ENCODE measurements around the gene ETFA.
"Not testable (repeated sequence)": the region's sequence is repeated elsewhere in the genome, so short reads cannot be mapped to it uniquely, and the experiment has no call there.

The ETFA gene

GRCh38 chr15:76285241-76285825, 25.9 kb downstream of the ETFA start:
- no peaks in the 10 kb centered on the region for H3K27me3 ChIP-seq (ENCODE audit: control insufficient read depth in 5 of 5, insufficient read depth in 4 of 5, low read length in 5 of 5)
- no peaks in the 10 kb centered on the region for H3K9me3 ChIP-seq (ENCODE audit: control insufficient read depth in 5 of 5, low read length in 5 of 5)
- no peak overlapping the region for H3K9ac ChIP-seq (ENCODE audit: low read length in 5 of 5)
- peaks cover 0 to 8% (median 6%) of the 10 kb centered on the region in 5 donors for H3K4me1 ChIP-seq (ENCODE audit: control insufficient read depth in 5 of 5, insufficient read depth in 5 of 5, low read length in 5 of 5)
- H3K36me3 ChIP-seq (ENCODE audit: control insufficient read depth in 5 of 5, insufficient read depth in 5 of 5, low read length in 5 of 5), result peaks cover 32 to 69% (median 46%) of the 10 kb centered on the region in 5 donors
- H3K27ac ChIP-seq (ENCODE audit: low read depth, low read length), result no peak overlapping the region
- H3K4me3 ChIP-seq (ENCODE audit: low read depth in 1 of 5, low read length in 5 of 5), result no peak overlapping the region

GRCh38 chr15:76282465-76282864, 28.8 kb downstream of the ETFA start:
- no peak overlapping the region for H3K27ac ChIP-seq (ENCODE audit: low read depth, low read length)
- no peaks in the 10 kb centered on the region for H3K9me3 ChIP-seq (ENCODE audit: control insufficient read depth in 5 of 5, low read length in 5 of 5)
- no peak overlapping the region for H3K4me3 ChIP-seq (ENCODE audit: low read depth in 1 of 5, low read length in 5 of 5)
- H3K9ac ChIP-seq (ENCODE audit: low read length in 5 of 5), result no peak overlapping the region
- H3K27me3 ChIP-seq (ENCODE audit: control insufficient read depth in 5 of 5, insufficient read depth in 4 of 5, low read length in 5 of 5), result no peaks in the 10 kb centered on the region
- H3K36me3 ChIP-seq (ENCODE audit: control insufficient read depth in 5 of 5, insufficient read depth in 5 of 5, low read length in 5 of 5), result peaks cover 49 to 89% (median 68%) of the 10 kb centered on the region in 5 donors
- H3K4me1 ChIP-seq (ENCODE audit: control insufficient read depth in 5 of 5, insufficient read depth in 5 of 5, low read length in 5 of 5), result peaks cover 0 to 6% (median 0%) of the 10 kb centered on the region in 5 donors

GRCh38 chr15:76278651-76279050, 32.6 kb downstream of the ETFA start:
- H3K27me3 ChIP-seq (ENCODE audit: control insufficient read depth in 5 of 5, insufficient read depth in 4 of 5, low read length in 5 of 5), result no peaks in the 10 kb centered on the region
- H3K36me3 ChIP-seq (ENCODE audit: control insufficient read depth in 5 of 5, insufficient read depth in 5 of 5, low read length in 5 of 5), result peaks cover 50 to 75% (median 66%) of the 10 kb centered on the region in 5 donors
- H3K27ac ChIP-seq (ENCODE audit: low read depth, low read length), result no peak overlapping the region
- peaks cover 0 to 2% (median 0%) of the 10 kb centered on the region in 5 donors for H3K4me1 ChIP-seq (ENCODE audit: control insufficient read depth in 5 of 5, insufficient read depth in 5 of 5, low read length in 5 of 5)
- no peak overlapping the region for H3K4me3 ChIP-seq (ENCODE audit: low read depth in 1 of 5, low read length in 5 of 5)
- no peak overlapping the region for H3K9ac ChIP-seq (ENCODE audit: low read length in 5 of 5)
- H3K9me3 ChIP-seq (ENCODE audit: control insufficient read depth in 5 of 5, low read length in 5 of 5), result no peaks in the 10 kb centered on the region

GRCh38 chr15:76274821-76275220, 36.4 kb downstream of the ETFA start:
- H3K27me3 ChIP-seq (ENCODE audit: control insufficient read depth in 5 of 5, insufficient read depth in 4 of 5, low read length in 5 of 5), result no peaks in the 10 kb centered on the region
- H3K9me3 ChIP-seq (ENCODE audit: control insufficient read depth in 5 of 5, low read length in 5 of 5), result no peaks in the 10 kb centered on the region
- H3K9ac ChIP-seq (ENCODE audit: low read length in 5 of 5), result no peak overlapping the region
- peaks cover 35 to 68% (median 63%) of the 10 kb centered on the region in 5 donors for H3K36me3 ChIP-seq (ENCODE audit: control insufficient read depth in 5 of 5, insufficient read depth in 5 of 5, low read length in 5 of 5)
- H3K27ac ChIP-seq (ENCODE audit: low read depth, low read length), result no peak overlapping the region
- H3K4me3 ChIP-seq (ENCODE audit: low read depth in 1 of 5, low read length in 5 of 5), result no peak overlapping the region
- peaks cover 0 to 2% (median 0%) of the 10 kb centered on the region in 5 donors for H3K4me1 ChIP-seq (ENCODE audit: control insufficient read depth in 5 of 5, insufficient read depth in 5 of 5, low read length in 5 of 5)

- Histone ChIP-seq H3K27me3 (ENCODE audit: control insufficient read depth in 5 of 5, insufficient read depth in 4 of 5, low read length in 5 of 5) (no peaks in the 10 kb centered on the region), H3K9ac (ENCODE audit: low read length in 5 of 5) (no peak overlapping the region), H3K36me3 (ENCODE audit: control insufficient read depth in 5 of 5, insufficient read depth in 5 of 5, low read length in 5 of 5) (peaks cover 34 to 67% (median 59%) of the 10 kb centered on the region in 5 donors), H3K4me3 (ENCODE audit: low read depth in 1 of 5, low read length in 5 of 5) (no peak overlapping the region), H3K27ac (ENCODE audit: low read depth, low read length) (no peak overlapping the region), H3K4me1 (ENCODE audit: control insufficient read depth in 5 of 5, insufficient read depth in 5 of 5, low read length in 5 of 5) (peaks cover 0 to 2% (median 0%) of the 10 kb centered on the region in 5 donors), H3K9me3 (ENCODE audit: control insufficient read depth in 5 of 5, low read length in 5 of 5) (no peaks in the 10 kb centered on the region)
Measured at GRCh38 chr15:76274226-76274625, 37.0 kb downstream of the ETFA start.

- Histone ChIP-seq H3K27me3 (ENCODE audit: control insufficient read depth in 5 of 5, insufficient read depth in 4 of 5, low read length in 5 of 5) (no peaks in the 10 kb centered on the region), H3K36me3 (ENCODE audit: control insufficient read depth in 5 of 5, insufficient read depth in 5 of 5, low read length in 5 of 5) (peaks cover 30 to 60% (median 54%) of the 10 kb centered on the region in 5 donors), H3K4me3 (ENCODE audit: low read depth in 1 of 5, low read length in 5 of 5) (no peak overlapping the region), H3K4me1 (ENCODE audit: control insufficient read depth in 5 of 5, insufficient read depth in 5 of 5, low read length in 5 of 5) (peaks cover 0 to 4% (median 2%) of the 10 kb centered on the region in 5 donors), H3K9me3 (ENCODE audit: control insufficient read depth in 5 of 5, low read length in 5 of 5) (peaks cover 0 to 11% (median 0%) of the 10 kb centered on the region in 5 donors), H3K27ac (ENCODE audit: low read depth, low read length) (no peak overlapping the region), H3K9ac (ENCODE audit: low read length in 5 of 5) (no peak overlapping the region)
Measured at GRCh38 chr15:76270876-76271275, 40.4 kb downstream of the ETFA start.

GRCh38 chr15:76267077-76267476, 44.2 kb downstream of the ETFA start:
- Histone ChIP-seq H3K9ac (ENCODE audit: low read length in 5 of 5) (no peak overlapping the region), H3K27me3 (ENCODE audit: control insufficient read depth in 5 of 5, insufficient read depth in 4 of 5, low read length in 5 of 5) (no peaks in the 10 kb centered on the region), H3K4me1 (ENCODE audit: control insufficient read depth in 5 of 5, insufficient read depth in 5 of 5, low read length in 5 of 5) (peaks cover 0 to 5% (median 0%) of the 10 kb centered on the region in 5 donors), H3K4me3 (ENCODE audit: low read depth in 1 of 5, low read length in 5 of 5) (no peak overlapping the region), H3K9me3 (ENCODE audit: control insufficient read depth in 5 of 5, low read length in 5 of 5) (peaks cover 7 to 27% (median 12%) of the 10 kb centered on the region in 5 donors), H3K36me3 (ENCODE audit: control insufficient read depth in 5 of 5, insufficient read depth in 5 of 5, low read length in 5 of 5) (peaks cover 43 to 81% (median 69%) of the 10 kb centered on the region in 5 donors), H3K27ac (ENCODE audit: low read depth, low read length) (no peak overlapping the region)

- Histone ChIP-seq H3K9me3 (ENCODE audit: control insufficient read depth in 5 of 5, low read length in 5 of 5) (peaks cover 7 to 27% (median 12%) of the 10 kb centered on the region in 5 donors), H3K36me3 (ENCODE audit: control insufficient read depth in 5 of 5, insufficient read depth in 5 of 5, low read length in 5 of 5) (peaks cover 50 to 82% (median 70%) of the 10 kb centered on the region in 5 donors)
- not testable (repeated sequence) for H3K4me3 ChIP-seq (ENCODE audit: low read depth in 1 of 5, low read length in 5 of 5)
Measured at GRCh38 chr15:76265769-76266168, 45.5 kb downstream of the ETFA start.

GRCh38 chr15:76260246-76260938, 50.9 kb downstream of the ETFA start:
- peaks cover 7 to 19% (median 12%) of the 10 kb centered on the region in 5 donors for H3K9me3 ChIP-seq (ENCODE audit: control insufficient read depth in 5 of 5, low read length in 5 of 5)
- H3K9ac ChIP-seq (ENCODE audit: low read length in 5 of 5), result no peak overlapping the region
- H3K36me3 ChIP-seq (ENCODE audit: control insufficient read depth in 5 of 5, insufficient read depth in 5 of 5, low read length in 5 of 5), result peaks cover 21 to 69% (median 62%) of the 10 kb centered on the region in 5 donors
- H3K4me1 ChIP-seq (ENCODE audit: control insufficient read depth in 5 of 5, insufficient read depth in 5 of 5, low read length in 5 of 5), result no peaks in the 10 kb centered on the region
- H3K27me3 ChIP-seq (ENCODE audit: control insufficient read depth in 5 of 5, insufficient read depth in 4 of 5, low read length in 5 of 5), result no peaks in the 10 kb centered on the region
- H3K27ac ChIP-seq (ENCODE audit: low read depth, low read length), result no peak overlapping the region
- H3K4me3 ChIP-seq (ENCODE audit: low read depth in 1 of 5, low read length in 5 of 5), result no peak overlapping the region

More at GRCh38 chr15:76265769-76266168, 45.5 kb downstream of the ETFA start:
- not testable (repeated sequence) for H3K4me1 ChIP-seq (ENCODE audit: control insufficient read depth in 5 of 5, insufficient read depth in 5 of 5, low read length in 5 of 5); H3K9ac ChIP-seq (ENCODE audit: low read length in 5 of 5); H3K27ac ChIP-seq (ENCODE audit: low read depth, low read length); H3K27me3 ChIP-seq (ENCODE audit: control insufficient read depth in 5 of 5, insufficient read depth in 4 of 5, low read length in 5 of 5)

- Histone ChIP-seq H3K27ac (ENCODE audit: low read depth, low read length) (no peak overlapping the region), H3K4me3 (ENCODE audit: low read depth in 1 of 5, low read length in 5 of 5) (no peak overlapping the region), H3K27me3 (ENCODE audit: control insufficient read depth in 5 of 5, insufficient read depth in 4 of 5, low read length in 5 of 5) (no peaks in the 10 kb centered on the region), H3K36me3 (ENCODE audit: control insufficient read depth in 5 of 5, insufficient read depth in 5 of 5, low read length in 5 of 5) (peaks cover 14 to 59% (median 54%) of the 10 kb centered on the region in 5 donors), H3K9ac (ENCODE audit: low read length in 5 of 5) (no peak overlapping the region), H3K9me3 (ENCODE audit: control insufficient read depth in 5 of 5, low read length in 5 of 5) (peaks cover 7 to 19% (median 12%) of the 10 kb centered on the region in 5 donors), H3K4me1 (ENCODE audit: control insufficient read depth in 5 of 5, insufficient read depth in 5 of 5, low read length in 5 of 5) (no peaks in the 10 kb centered on the region)
Measured at GRCh38 chr15:76259392-76259791, 51.9 kb downstream of the ETFA start.

Measured in subcutaneous abdominal adipose tissue (tissue), 5 donors.